HEK293 (cell line): ENCODE results near the gene ASCC3.

Source experiments
- CTCF ChIA-PET: fragments of 350-600 bp; formaldehyde crosslinking; extraction: SDS; loops from one replicate; lab custom pipeline; 2021; ENCODE audit warnings: antibody characterized with exemption; lab: Yijun Ruan, JAX
- POLR2A ChIA-PET: fragments of 300-600 bp; formaldehyde crosslinking; extraction: SDS; loops from one replicate; lab custom pipeline; 2020; ENCODE audit warnings: antibody characterized with exemption, inconsistent platforms; lab: Yijun Ruan, JAX
- H3K27ac ChIP-seq: fragments of 200-500 bp; sonication (Bioruptor generic); 2 replicates; pipeline ENCODE4 v1.5.1; 2014; ENCODE audit warnings: low read depth, low read length, control low read depth, inconsistent platforms; ENCODE audit errors: extremely low read depth
- H3K36me3 ChIP-seq, 2 experiments: fragments of 200-500 bp in 1 of 2; sonication (Bioruptor generic) in 1 of 2; 1 replicate in 1 of 2; 2 replicates in 1 of 2; pipeline ENCODE4 v1.5.1; 2014 to 2017; ENCODE audit warnings: inconsistent platforms in 2 of 2, low read length in 2 of 2; ENCODE audit not compliant: control insufficient read depth in 2 of 2, insufficient read depth in 1 of 2
- H3K4me1 ChIP-seq: fragments of 200-500 bp; sonication (Bioruptor generic); 2 replicates; pipeline ENCODE4 v1.5.1; 2014; ENCODE audit warnings: mild to moderate bottlenecking, low read length, inconsistent platforms; ENCODE audit not compliant: control insufficient read depth, insufficient read depth
- H3K4me3 ChIP-seq: 2 replicates; pipeline ENCODE4 v1.5.1; 2011; ENCODE audit warnings: low read depth, mild to moderate bottlenecking, control low read depth, low read length, moderate library complexity
- H3K9me3 ChIP-seq: fragments of 200-500 bp; sonication (Bioruptor generic); 2 replicates; pipeline ENCODE4 v1.5.1; 2014; ENCODE audit warnings: low read depth, low read length, inconsistent platforms; ENCODE audit not compliant: control insufficient read depth, insufficient read depth
- MYNN ChIP-seq: fragments of 450-650 bp; formaldehyde crosslinking; IDR thresholded peaks from 2 replicates; pipeline ENCODE4 v1.5.1; 2016; ENCODE audit warnings: missing biosample characterization, missing genetic modification characterization, borderline replicate concordance
- MZF1 ChIP-seq: fragments of 450-650 bp; formaldehyde crosslinking; IDR thresholded peaks from 2 replicates; pipeline ENCODE4 v1.5.1; 2017; ENCODE audit warnings: missing biosample characterization, missing genetic modification characterization, borderline replicate concordance
- RBAK ChIP-seq: fragments of 450-650 bp; formaldehyde crosslinking; IDR thresholded peaks from 2 replicates; pipeline ENCODE4 v1.5.1; 2016; ENCODE audit warnings: missing biosample characterization, missing genetic modification characterization
- SALL2 ChIP-seq: fragments of 450-650 bp; formaldehyde crosslinking; IDR thresholded peaks from 2 replicates; pipeline ENCODE4 v1.5.0; 2017; ENCODE audit warnings: missing biosample characterization, mild to moderate bottlenecking, missing genetic modification characterization, borderline replicate concordance
- SP3 ChIP-seq: fragments of 450-650 bp; formaldehyde crosslinking; IDR thresholded peaks from 2 replicates; pipeline ENCODE4 v1.5.1; 2016; ENCODE audit warnings: missing biosample characterization, missing genetic modification characterization
- TCF7L2 ChIP-seq: IDR thresholded peaks from 2 replicates; pipeline ENCODE4 v1.6.1; 2011; ENCODE audit warnings: low read depth, mild to moderate bottlenecking, inconsistent platforms, low read length, moderate library complexity, borderline replicate concordance
- ZBTB48 ChIP-seq: fragments of 450-650 bp; formaldehyde crosslinking; IDR thresholded peaks from 2 replicates; pipeline ENCODE4 v1.5.1; 2016; ENCODE audit warnings: missing biosample characterization, missing genetic modification characterization
- ZNF121 ChIP-seq: fragments of 450-650 bp; formaldehyde crosslinking; IDR thresholded peaks from 2 replicates; pipeline ENCODE4 v1.5.1; 2016; ENCODE audit warnings: missing biosample characterization, missing genetic modification characterization
- ZNF16 ChIP-seq: fragments of 450-650 bp; formaldehyde crosslinking; IDR thresholded peaks from 2 replicates; pipeline ENCODE4 v1.5.1; 2016; ENCODE audit warnings: low read depth, missing biosample characterization, missing genetic modification characterization
- ZNF175 ChIP-seq: fragments of 450-650 bp; formaldehyde crosslinking; IDR thresholded peaks from 2 replicates; pipeline ENCODE4 v1.5.1; 2016; ENCODE audit warnings: missing biosample characterization, missing genetic modification characterization
- ZNF19 ChIP-seq: fragments of 450-650 bp; formaldehyde crosslinking; IDR thresholded peaks from 2 replicates; pipeline ENCODE4; 2016; ENCODE audit warnings: missing biosample characterization, missing genetic modification characterization, low read depth
- ZNF26 ChIP-seq: fragments of 450-650 bp; formaldehyde crosslinking; IDR thresholded peaks from 2 replicates; pipeline ENCODE4 v1.5.1; 2016; ENCODE audit warnings: missing biosample characterization, missing genetic modification characterization
- ZNF514 ChIP-seq: fragments of 450-650 bp; formaldehyde crosslinking; IDR thresholded peaks from 2 replicates; pipeline ENCODE4 v1.5.1; 2016; ENCODE audit warnings: missing biosample characterization, missing genetic modification characterization
- ZNF530 ChIP-seq: fragments of 450-650 bp; formaldehyde crosslinking; IDR thresholded peaks from 2 replicates; pipeline ENCODE4 v1.5.1; 2016; ENCODE audit warnings: low read depth, missing biosample characterization, missing genetic modification characterization
- ZNF585B ChIP-seq: fragments of 450-650 bp; formaldehyde crosslinking; IDR thresholded peaks from 2 replicates; pipeline ENCODE4 v1.5.1; 2016; ENCODE audit warnings: missing biosample characterization, missing genetic modification characterization
- ZNF610 ChIP-seq: fragments of 450-650 bp; formaldehyde crosslinking; IDR thresholded peaks from 2 replicates; pipeline ENCODE4 v1.5.1; 2016; ENCODE audit warnings: missing biosample characterization, missing genetic modification characterization, borderline replicate concordance
- ZNF621 ChIP-seq: fragments of 450-650 bp; formaldehyde crosslinking; IDR thresholded peaks from 2 replicates; pipeline ENCODE4 v1.5.1; 2017; ENCODE audit warnings: missing biosample characterization, missing genetic modification characterization
- ZNF664 ChIP-seq: fragments of 450-650 bp; formaldehyde crosslinking; IDR thresholded peaks from 2 replicates; pipeline ENCODE4 v1.5.1; 2016; ENCODE audit warnings: missing biosample characterization, missing genetic modification characterization
- TF ChIP-seq, protein P1 (sequence below): fragments of 450-650 bp; formaldehyde crosslinking; IDR thresholded peaks from 2 replicates; pipeline ENCODE4 v1.5.1; 2017; ENCODE audit warnings: missing biosample characterization, missing genetic modification characterization

Gene ASCC3

GRCh38 chr6:100577425-100577824, 303.7 kb downstream of the ASCC3 start:
- ChIA-PET CTCF (no interaction called here), POLR2A (no interaction called here)
- Histone ChIP-seq H3K36me3 (no peaks in the 10 kb centered on the region), H3K4me1 (no peaks in the 10 kb centered on the region), H3K27ac (no peak overlapping the region), H3K4me3 (no peak overlapping the region), H3K9me3 (no peaks in the 10 kb centered on the region)
- TF ChIP-seq RBAK (tag by site-specific recombination) (no peak), ZNF514 (no peak), ZNF16 (tag by site-specific recombination) (no peak), ZNF664 (tag by site-specific recombination) (no peak), MYNN (no peak), ZNF610 (tag by site-specific recombination) (no peak), ZNF19 (tag by site-specific recombination) (no peak), ZNF121 (tag by site-specific recombination) (no peak), MZF1 (tag by site-specific recombination) (no peak), ZNF530 (no peak)

DNA sequence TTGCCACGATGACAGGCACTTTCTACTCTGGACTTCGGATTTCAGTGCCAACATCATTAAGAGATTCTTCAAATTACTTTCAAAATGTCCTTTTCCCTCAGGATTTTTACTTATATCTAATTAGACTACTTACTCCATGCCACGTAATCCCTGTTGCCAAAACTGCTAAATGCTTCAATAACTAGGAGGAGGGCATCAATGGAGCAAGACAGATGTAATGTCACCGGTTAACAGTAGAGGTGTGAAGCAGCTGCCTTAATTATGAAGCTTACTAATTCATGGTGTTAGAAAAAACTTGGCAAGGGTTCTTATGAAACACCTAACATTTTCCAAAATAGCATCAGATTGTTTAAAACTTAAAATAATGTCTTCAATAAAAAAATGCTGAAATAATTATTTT, 305.2 kb downstream of the ASCC3 start:
- Histone ChIP-seq H3K4me3 (no peak overlapping the region), H3K36me3 (peaks cover 0 to 12% of the 10 kb centered on the region in 2 experiments; a peak in 1 of 3 replicates), H3K9me3 (no peaks in the 10 kb centered on the region), H3K27ac (no peak overlapping the region), H3K4me1 (no peaks in the 10 kb centered on the region)
- ChIA-PET POLR2A (no interaction called here), CTCF (interaction anchor here (0.8 kb wide), 1 partner anchor 88 kb away, joined by 4 read pairs; no protein-coding TSS in a partner anchor)
- no peak for TF ChIP-seq ZNF621 (tag by site-specific recombination)

- CTCF ChIA-PET = interaction anchor here (1.1 to 1.7 kb wide), 5 partner anchors 11 to 467 kb away, joined by 4 to 10 read pairs (median 9); no protein-coding TSS in a partner anchor
- TF ChIP-seq MZF1 (tag by site-specific recombination) = no peak
- no peak for TF ChIP-seq ZNF26
- TF ChIP-seq ZNF175 (tag by site-specific recombination) = no peak
- no peak for TF ChIP-seq ZBTB48
- TF ChIP-seq ZNF121 (tag by site-specific recombination) = no peak
- TF ChIP-seq TCF7L2 = no peak
- TF ChIP-seq SALL2 (tag by site-specific recombination) = no peak
- no peak for TF ChIP-seq SP3 (tag by site-specific recombination)
- TF ChIP-seq, protein P1, sequence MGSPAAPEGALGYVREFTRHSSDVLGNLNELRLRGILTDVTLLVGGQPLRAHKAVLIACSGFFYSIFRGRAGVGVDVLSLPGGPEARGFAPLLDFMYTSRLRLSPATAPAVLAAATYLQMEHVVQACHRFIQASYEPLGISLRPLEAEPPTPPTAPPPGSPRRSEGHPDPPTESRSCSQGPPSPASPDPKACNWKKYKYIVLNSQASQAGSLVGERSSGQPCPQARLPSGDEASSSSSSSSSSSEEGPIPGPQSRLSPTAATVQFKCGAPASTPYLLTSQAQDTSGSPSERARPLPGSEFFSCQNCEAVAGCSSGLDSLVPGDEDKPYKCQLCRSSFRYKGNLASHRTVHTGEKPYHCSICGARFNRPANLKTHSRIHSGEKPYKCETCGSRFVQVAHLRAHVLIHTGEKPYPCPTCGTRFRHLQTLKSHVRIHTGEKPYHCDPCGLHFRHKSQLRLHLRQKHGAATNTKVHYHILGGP (tag by site-specific recombination) = no peak
- TF ChIP-seq ZNF585B (tag by site-specific recombination) = no peak
These were observed 306.3 kb downstream of the ASCC3 start for GRCh38 chr6:100574836-100575235.

More at GRCh38 chr6:100574836-100575235, 306.3 kb downstream of the ASCC3 start:
- H3K27ac ChIP-seq = no peak overlapping the region
- no peaks in the 10 kb centered on the region for H3K4me1 ChIP-seq
- H3K9me3 ChIP-seq = no peaks in the 10 kb centered on the region
- H3K4me3 ChIP-seq = no peak overlapping the region
- peaks cover 0 to 19% of the 10 kb centered on the region in 2 experiments; a peak in 1 of 3 replicates for H3K36me3 ChIP-seq
- POLR2A ChIA-PET = no interaction called here
